ENCODE results near the gene GNG7.

The GNG7 gene

DNA sequence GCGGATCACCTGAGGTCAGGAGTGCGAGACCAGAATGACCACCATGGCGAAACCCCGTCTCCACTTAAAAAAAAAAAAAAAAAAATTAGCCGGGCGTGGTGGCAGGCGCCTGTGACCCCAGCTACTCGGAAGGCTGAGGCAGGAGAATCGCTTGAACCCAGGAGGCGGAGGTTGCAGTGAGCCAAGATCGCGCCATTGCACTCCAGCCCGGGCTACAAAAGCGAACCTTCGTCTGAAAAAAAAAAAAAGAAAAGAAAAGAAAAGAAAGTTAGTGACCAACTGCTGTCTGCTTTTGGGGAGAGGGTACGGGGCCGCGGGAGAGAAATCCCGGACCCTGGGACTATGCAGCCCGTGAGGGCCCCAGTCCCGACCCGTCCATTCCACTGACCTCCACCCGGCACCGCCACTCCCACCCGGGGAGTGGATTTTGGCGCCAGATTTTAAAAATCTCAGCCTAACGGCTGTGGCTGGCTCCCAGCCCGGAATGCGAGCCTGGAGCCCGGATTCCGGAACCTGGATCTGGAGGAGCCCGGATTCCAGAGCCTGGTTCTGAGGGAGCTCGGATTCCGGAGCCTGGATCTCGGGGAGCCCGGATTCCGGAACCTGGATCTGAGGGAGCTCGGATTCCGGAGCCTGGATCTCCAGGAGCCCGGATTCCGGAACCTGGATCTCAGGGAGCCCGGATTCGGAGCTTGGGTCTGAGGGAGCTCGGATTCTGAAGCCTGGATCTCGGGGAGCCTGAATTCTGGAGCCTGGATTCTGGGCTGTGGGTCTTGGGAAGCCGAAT, 239.7 kb downstream of the GNG7 start:
- DNase-seq (ENCODE audit: low read depth): no peak

- DNase-seq (ENCODE audit: low read depth): peak; percentile 72
These were observed 240.5 kb downstream of the GNG7 start for GRCh38 chr19:2461751-2462634.
